HCT116 (cell line): ENCODE measurements around the gene MTA2. TPM values are rescaled to one million over a fixed set of nuclear protein-coding genes. Genes with fewer than 3 reads are reported as not detected.

Experiments used
- ATAC-seq: fragments of 200-7000 bp; cut with Tn5 transposase; 2 replicates; pipeline ENCODE4 v1.9.1; 2020; ENCODE audit warnings: mild to moderate bottlenecking, moderate library complexity
- BruUV-seq: library from RNA; stranded (reverse); fragments of 400-500 nt; replicated peaks from 2 replicates; lab custom pipeline; 2021; lab: Mats Ljungman, UMichigan
- CTCF ChIA-PET: fragments of 300-600 bp; sonication (Branson Sonifier 250); formaldehyde crosslinking; loops from one replicate; lab custom pipeline; 2021; ENCODE audit warnings: antibody characterized with exemption; lab: Charles Lee
- POLR2A ChIA-PET: fragments of 300-600, 350-600 bp; sonication (Branson Sonifier 250); formaldehyde crosslinking; loops from one replicate; lab custom pipeline; 2021; ENCODE audit warnings: antibody characterized with exemption; lab: Charles Lee
- RAD21 ChIA-PET, 2 experiments: fragments of 300-600 bp; sonication (Branson Sonifier 250); formaldehyde crosslinking; loops; one replicate each; lab custom pipeline; 2023; ENCODE audit warnings: low total read pairs in 2 of 2; ENCODE audit not compliant: uncharacterized antibody in 2 of 2, unreplicated experiment in 2 of 2, low non-redundant PET in 1 of 2; lab: Charles Lee
- DNase-seq: peaks from one replicate; pipeline ENCODE4 v3.0.0-alpha.2; 2010; ENCODE audit warnings: low read depth, low spot score
- H2AFZ ChIP-seq: fragments of 200-600 bp; shearing (Covaris generic), sonication (generic); 2 replicates; pipeline ENCODE4 v1.6.1; 2017; ENCODE audit warnings: low read depth, mixed run types, mixed read lengths, antibody characterized with exemption, low read length; ENCODE audit not compliant: poor library complexity, severe bottlenecking
- H3K27ac ChIP-seq: 2 replicates; pipeline ENCODE4 v1.5.1; 2012; ENCODE audit warnings: low read depth, low read length
- H3K27me3 ChIP-seq: fragments of 200-600 bp; sonication (generic); 2 replicates; pipeline ENCODE4 v1.6.1; 2016; ENCODE audit warnings: mixed run types, low read length, mixed read lengths; ENCODE audit not compliant: insufficient read depth
- H3K36me3 ChIP-seq, 2 experiments: fragments of 200-500 bp in 1 of 2; fragments of 200-600 bp in 1 of 2; sonication (Bioruptor generic) in 1 of 2; sonication (generic) in 1 of 2; 2 replicates each; pipeline versions ENCODE4 v1.5.1 to v1.6.1; 2014 to 2016; ENCODE audit warnings: low read length in 2 of 2, inconsistent platforms in 1 of 2, mixed read lengths in 1 of 2, mixed run types in 1 of 2; ENCODE audit not compliant: insufficient read depth in 2 of 2, control insufficient read depth in 1 of 2
- H3K4me1 ChIP-seq, 2 experiments: fragments of 200-600 bp in 1 of 2; sonication (generic) in 1 of 2; 2 replicates each; pipeline versions ENCODE4 v1.5.1 to v1.6.1; 2012 to 2017; ENCODE audit warnings: low read length in 2 of 2, inconsistent platforms in 1 of 2, mild to moderate bottlenecking in 1 of 2, mixed read lengths in 1 of 2, mixed run types in 1 of 2, moderate library complexity in 1 of 2; ENCODE audit not compliant: insufficient read depth in 2 of 2, control insufficient read depth in 1 of 2
- H3K4me2 ChIP-seq: fragments of 200-600 bp; sonication (generic); 2 replicates; pipeline ENCODE4 v1.6.1; 2017; ENCODE audit warnings: mixed run types, low read length, mixed read lengths
- H3K4me3 ChIP-seq, 2 experiments: fragments of 200-600 bp in 1 of 2; sonication (generic) in 1 of 2; replicated peaks in 1 of 2; 2 replicates each; pipeline ENCODE4 v1.5.1; 2011 to 2016; ENCODE audit warnings: low read length in 2 of 2, control low read depth in 1 of 2, low read depth in 1 of 2, mild to moderate bottlenecking in 1 of 2, mixed read lengths in 1 of 2, mixed run types in 1 of 2
- H3K79me2 ChIP-seq: fragments of 200-600 bp; sonication (generic); 2 replicates; pipeline ENCODE4 v1.6.1; 2017; ENCODE audit warnings: mild to moderate bottlenecking, mixed run types, low read length, moderate library complexity, mixed read lengths; ENCODE audit not compliant: insufficient read depth
- H3K9ac ChIP-seq: fragments of 200-600 bp; sonication (generic); 2 replicates; pipeline ENCODE4 v1.6.1; 2016; ENCODE audit warnings: low read length, mixed read lengths
- H3K9me2 ChIP-seq: fragments of 200-600 bp; sonication (generic), shearing (Covaris generic); 2 replicates; pipeline ENCODE4 v1.6.1; 2017; ENCODE audit warnings: mixed run types, mild to moderate bottlenecking, moderate library complexity; ENCODE audit not compliant: insufficient read depth
- H3K9me3 ChIP-seq, 2 experiments: fragments of 200-500 bp in 1 of 2; fragments of 200-600 bp in 1 of 2; sonication (Bioruptor generic) in 1 of 2; sonication (generic) in 1 of 2; 2 replicates each; pipeline ENCODE4 v1.6.1; 2014 to 2017; ENCODE audit warnings: low read length in 2 of 2, mixed read lengths in 2 of 2, inconsistent platforms in 1 of 2, low read depth in 1 of 2, mild to moderate bottlenecking in 1 of 2, mixed run types in 1 of 2, moderate library complexity in 1 of 2; ENCODE audit not compliant: control insufficient read depth in 1 of 2, insufficient read depth in 1 of 2
- H4K20me1 ChIP-seq: fragments of 200-600 bp; sonication (generic), shearing (Covaris generic); 2 replicates; pipeline ENCODE4 v1.6.1; 2017; ENCODE audit warnings: mixed run types, mild to moderate bottlenecking, moderate library complexity; ENCODE audit not compliant: insufficient read depth
- ELF1 ChIP-seq: IDR thresholded peaks from 2 replicates; pipeline ENCODE4 v1.6.1; 2012; ENCODE audit warnings: low read depth, borderline replicate concordance
- EZH2phosphoT487 ChIP-seq: fragments of 200-600 bp; IDR thresholded peaks from 2 replicates; pipeline ENCODE4 v1.6.1; 2018; ENCODE audit warnings: antibody characterized with exemption, borderline replicate concordance
- POLR2AphosphoS5 ChIP-seq: IDR thresholded peaks from 2 replicates; pipeline ENCODE4 v1.6.1; 2011; ENCODE audit warnings: mild to moderate bottlenecking, low read depth, low read length, moderate library complexity
- intact Hi-C: fragments of 100-400 bp; cut with micrococcal nuclease; formaldehyde crosslinking; loops from 2 replicates; pipeline ENCODE4 v1.10.0; 2022
- total RNA-seq: library from RNA; stranded (reverse); gene quantifications from one replicate; pipeline ENCODE4 v1.2.1, GENCODE V29; 2021; ENCODE audit not compliant: unreplicated experiment
- TF ChIP-seq, protein P1 (sequence below): IDR thresholded peaks from 2 replicates; pipeline ENCODE4 v1.6.1; 2011; ENCODE audit warnings: mild to moderate bottlenecking, low read length, moderate library complexity; ENCODE audit not compliant: insufficient replicate concordance; ENCODE audit errors: extremely low read depth

Gene MTA2
- total RNA-seq, 1 experiment from 2014 or later: 98.9 TPM

DNA sequence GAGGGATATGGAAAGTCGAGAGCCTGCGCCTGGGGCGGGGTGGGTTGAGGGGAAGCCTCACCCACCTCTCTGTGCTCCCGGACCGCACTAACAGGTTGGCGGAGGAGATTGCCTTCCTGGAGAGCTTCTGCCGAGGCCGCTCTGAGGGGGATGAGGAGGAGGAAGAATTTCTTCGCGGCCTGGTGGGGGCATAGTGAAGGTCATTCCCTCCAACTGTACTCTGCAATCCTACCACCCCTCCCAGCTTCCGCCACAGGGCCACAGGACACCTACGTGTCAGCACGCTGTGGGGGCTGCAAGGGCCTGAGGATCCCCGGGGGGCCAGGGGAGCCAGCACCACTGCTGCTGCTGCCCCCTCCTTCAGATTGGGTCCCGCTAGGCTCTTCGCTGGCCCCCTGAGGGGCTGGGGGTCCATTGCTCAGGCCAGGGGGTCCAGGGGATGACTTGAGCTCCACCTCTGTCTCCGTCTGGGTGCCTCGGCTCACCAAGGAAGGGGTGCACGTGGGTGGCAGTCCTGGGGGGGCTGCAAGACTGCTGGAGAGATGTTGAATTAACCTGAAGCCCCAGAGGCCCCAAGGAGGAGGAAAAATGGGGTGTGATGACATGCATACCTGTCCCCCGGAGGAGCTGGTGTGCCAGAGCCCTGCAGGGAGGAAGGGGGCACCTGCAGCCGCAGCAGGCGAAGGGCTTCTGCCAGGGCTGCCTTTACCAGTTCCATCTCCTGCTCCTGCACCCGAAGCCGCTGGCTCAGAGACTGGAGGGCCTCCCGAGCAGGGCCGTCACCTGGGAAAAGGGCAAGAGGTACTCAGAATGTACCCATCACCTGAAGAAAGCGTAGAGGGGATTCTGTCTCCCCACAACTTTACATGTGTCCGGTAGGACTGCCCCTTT, 9.4 kb upstream of the MTA2 start:
- TF ChIP-seq EZH2phosphoT487: no peak
- no peak for TF ChIP-seq ELF1
- ChIA-PET CTCF (interaction anchor here (1.0 to 2.8 kb wide), 8 partner anchors 10 to 216 kb away, joined by 3 to 16 read pairs (median 5); partner anchors contain the start of genes B3GAT3, HNRNPUL2, MTA2 and TUT1), POLR2A (interaction anchor here (0.8 to 1.2 kb wide), 4 partner anchors 9 to 230 kb away, joined by 4 to 6 read pairs (median 5); partner anchors contain the start of genes C11orf98, CSKMT, MTA2 and TUT1), RAD21 (interaction anchor here (1.0 to 1.4 kb wide), 2 partner anchors 20 to 187 kb away, joined by 4 to 5 read pairs; partner anchors contain the start of gene TUT1 (in 1 of the 2))
- Histone ChIP-seq H3K9me2 (no peaks in the 10 kb centered on the region), H3K79me2 (peaks cover 13% of the 10 kb centered on the region), H3K27ac (peak overlapping the region; percentile 83), H3K9me3 (no peaks in the 10 kb centered on the region), H3K4me3 (peak overlapping the region; percentile 87 to 94), H3K27me3 (no peaks in the 10 kb centered on the region), H3K9ac (peak overlapping the region; percentile 93), H3K4me1 (peaks cover 28 to 45% of the 10 kb centered on the region in 2 experiments), H3K36me3 (peaks cover 0 to 5% of the 10 kb centered on the region in 2 experiments; a peak in 1 of 4 replicates), H4K20me1 (no peaks in the 10 kb centered on the region), H2AFZ (no peak overlapping the region), H3K4me2 (peak overlapping the region; percentile 87)
- no peak for DNase-seq
- intact Hi-C loops: loop anchor here (5.0 kb wide), 1 partner anchor 36 kb away; the partner anchor contains the start of gene GANAB
- no TSS peak for BruUV-seq
- ATAC-seq: no peak

DNA sequence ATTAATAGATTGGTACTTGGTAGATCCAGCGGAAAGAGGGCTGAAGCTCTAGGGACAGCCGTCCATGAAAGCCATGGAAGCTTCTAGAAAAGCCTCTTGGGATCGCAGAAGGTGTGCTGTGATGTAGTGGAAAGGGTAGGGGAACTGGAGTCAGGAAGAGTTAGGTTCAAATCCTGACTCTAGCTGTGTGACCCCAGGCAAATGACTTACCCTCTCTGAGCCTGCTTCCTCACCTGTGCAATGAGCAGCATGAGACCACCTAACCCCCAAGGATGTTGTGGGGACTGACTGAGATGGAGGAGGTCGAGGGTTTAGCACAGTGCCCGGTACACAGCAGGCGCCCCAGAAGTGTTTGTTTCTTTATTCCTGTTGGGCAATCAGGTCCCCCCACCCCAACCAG, 8.7 kb upstream of the MTA2 start:
- no peak overlapping the region for H3K9ac ChIP-seq
- ATAC-seq: no peak
- H3K4me3 ChIP-seq: no peak overlapping the region
- H3K27ac ChIP-seq: peak overlapping the region; percentile 83; the same call in 1 of the 2 replicates
- H3K27me3 ChIP-seq: no peaks in the 10 kb centered on the region
- no peaks in the 10 kb centered on the region for H4K20me1 ChIP-seq
- ChIA-PET POLR2A (interaction anchor here (1.2 kb wide), 1 partner anchor 19 kb away, joined by 5 read pairs; the partner anchor contains the start of gene TUT1), RAD21 (interaction anchor here in 1 of 2 experiments (1.4 kb wide), 1 partner anchor 19 kb away, joined by 5 read pairs; the partner anchor contains the start of gene TUT1), CTCF (interaction anchor here (1.0 to 2.5 kb wide), 2 partner anchors 11 to 19 kb away, joined by 4 to 11 read pairs; partner anchors contain the start of gene TUT1)
- H3K79me2 ChIP-seq: peaks cover 13% of the 10 kb centered on the region
- no peaks in the 10 kb centered on the region for H3K9me3 ChIP-seq
- no peaks in the 10 kb centered on the region for H3K9me2 ChIP-seq
- no peak overlapping the region for H2AFZ ChIP-seq
- H3K4me2 ChIP-seq: peak overlapping the region; percentile 87
- H3K4me1 ChIP-seq: peaks cover 28 to 41% of the 10 kb centered on the region in 2 experiments
- BruUV-seq: no TSS peak
- TF ChIP-seq, protein P1, sequence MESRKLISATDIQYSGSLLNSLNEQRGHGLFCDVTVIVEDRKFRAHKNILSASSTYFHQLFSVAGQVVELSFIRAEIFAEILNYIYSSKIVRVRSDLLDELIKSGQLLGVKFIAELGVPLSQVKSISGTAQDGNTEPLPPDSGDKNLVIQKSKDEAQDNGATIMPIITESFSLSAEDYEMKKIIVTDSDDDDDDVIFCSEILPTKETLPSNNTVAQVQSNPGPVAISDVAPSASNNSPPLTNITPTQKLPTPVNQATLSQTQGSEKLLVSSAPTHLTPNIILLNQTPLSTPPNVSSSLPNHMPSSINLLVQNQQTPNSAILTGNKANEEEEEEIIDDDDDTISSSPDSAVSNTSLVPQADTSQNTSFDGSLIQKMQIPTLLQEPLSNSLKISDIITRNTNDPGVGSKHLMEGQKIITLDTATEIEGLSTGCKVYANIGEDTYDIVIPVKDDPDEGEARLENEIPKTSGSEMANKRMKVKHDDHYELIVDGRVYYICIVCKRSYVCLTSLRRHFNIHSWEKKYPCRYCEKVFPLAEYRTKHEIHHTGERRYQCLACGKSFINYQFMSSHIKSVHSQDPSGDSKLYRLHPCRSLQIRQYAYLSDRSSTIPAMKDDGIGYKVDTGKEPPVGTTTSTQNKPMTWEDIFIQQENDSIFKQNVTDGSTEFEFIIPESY: no peak
- no peak for TF ChIP-seq POLR2AphosphoS5
- TF ChIP-seq, all 23 proteins: peak for 0
- peaks cover 0 to 8% of the 10 kb centered on the region in 2 experiments; a peak in 2 of 4 replicates for H3K36me3 ChIP-seq
- intact Hi-C loops: loop anchor here (5.0 kb wide), 1 partner anchor 37 kb away; the partner anchor contains the start of gene GANAB
- DNase-seq: no peak
